AG09309 (cell line): ENCODE measurements around the gene KRT79.
"Not testable (repeated sequence)": the region's sequence is repeated elsewhere in the genome, so short reads cannot be mapped to it uniquely, and the experiment has no call there.

ENCODE experiments used
- DNase-seq: peaks from one replicate; pipeline ENCODE4 v3.0.0-alpha.2; 2010; ENCODE audit warnings: low read depth
- H3K4me3 ChIP-seq: 2 replicates; pipeline ENCODE4 v1.5.1; 2011; ENCODE audit warnings: mild to moderate bottlenecking, low read depth, low read length, moderate library complexity; ENCODE audit not compliant: control insufficient read depth
- CTCF ChIP-seq: IDR thresholded peaks from 2 replicates; pipeline ENCODE4 v1.5.1; 2011; ENCODE audit warnings: mild to moderate bottlenecking, low read depth, low read length, inconsistent platforms; ENCODE audit not compliant: insufficient read depth, control insufficient read depth; ENCODE audit errors: missing control alignments

KRT79 gene

GRCh38 chr12:52860102-52860823 lies 26.2 kb upstream of the KRT79 start:
- no peak for DNase-seq
- no peak overlapping the region for H3K4me3 ChIP-seq
- no peak for TF ChIP-seq CTCF

- no peak for DNase-seq
- TF ChIP-seq CTCF, result no peak
- H3K4me3 ChIP-seq, result no peak overlapping the region
These were observed 23.4 kb upstream of the KRT79 start for GRCh38 chr12:52857500-52857899.

GRCh38 chr12:52856787-52857186 lies 22.7 kb upstream of the KRT79 start:
- no peak for TF ChIP-seq CTCF
- no peak for DNase-seq

GRCh38 chr12:52856077-52856476 lies 22.0 kb upstream of the KRT79 start:
- H3K4me3 ChIP-seq, result not testable (repeated sequence)

More at GRCh38 chr12:52856787-52857186, 22.7 kb upstream of the KRT79 start:
- H3K4me3 ChIP-seq, result no peak overlapping the region

GRCh38 chr12:52851787-52852186 lies 17.7 kb upstream of the KRT79 start:
- DNase-seq, result no peak
- no peak overlapping the region for H3K4me3 ChIP-seq
- no peak for TF ChIP-seq CTCF

More at GRCh38 chr12:52856077-52856476, 22.0 kb upstream of the KRT79 start:
- DNase-seq, result not testable (repeated sequence)

- no peak for DNase-seq
- no peak overlapping the region for H3K4me3 ChIP-seq
- TF ChIP-seq CTCF, result no peak
These were observed 16.6 kb upstream of the KRT79 start for GRCh38 chr12:52850681-52851080.

GRCh38 chr12:52849511-52849910 lies 15.4 kb upstream of the KRT79 start:
- no peak for TF ChIP-seq CTCF
- H3K4me3 ChIP-seq, result no peak overlapping the region
- DNase-seq, result no peak
